Chondrocyte (in vitro differentiated cells): ENCODE measurements around the gene HLA-DMB. TPM values are rescaled to one million over a fixed set of nuclear protein-coding genes. Genes with fewer than 3 reads are reported as not detected.

Experiments used
- DNase-seq: peaks from one replicate; pipeline ENCODE4 v3.0.0; 2021; ENCODE audit warnings: mixed read lengths, low spot score
- H3K27ac Mint-ChIP-seq: one replicate; pipeline ENCODE4 v1.8.0; 2021; ENCODE audit warnings: mild to moderate bottlenecking, moderate library complexity, mixed read lengths; ENCODE audit not compliant: unreplicated experiment
- H3K27me3 Mint-ChIP-seq: 2 replicates; pipeline ENCODE4 v1.8.0; 2021; ENCODE audit warnings: low read depth, mixed read lengths
- H3K36me3 Mint-ChIP-seq: 2 replicates; pipeline ENCODE4 v1.8.0; 2021; ENCODE audit warnings: low read depth, mixed read lengths
- H3K4me1 Mint-ChIP-seq: 2 replicates; pipeline ENCODE4 v1.8.0; 2021; ENCODE audit warnings: low read depth, mild to moderate bottlenecking, mixed read lengths
- H3K4me3 Mint-ChIP-seq: one replicate; pipeline ENCODE4 v1.8.0; 2021; ENCODE audit warnings: mild to moderate bottlenecking, moderate library complexity, mixed read lengths; ENCODE audit not compliant: unreplicated experiment
- H3K9me3 Mint-ChIP-seq: 2 replicates; pipeline ENCODE4 v1.8.0; 2021; ENCODE audit warnings: low read depth, mixed read lengths
- CTCF ChIP-seq: fragments of 200-600 bp; sonication (generic); IDR thresholded peaks from 2 replicates; pipeline ENCODE4 v1.5.0; 2021; ENCODE audit warnings: antibody characterized with exemption, mild to moderate bottlenecking, moderate library complexity
- total RNA-seq: library from RNA; stranded (reverse); gene quantifications from 3 replicates; pipeline ENCODE4 v1.2.1, GENCODE V29; 2021

Gene HLA-DMB
- total RNA-seq, 1 donor from 2014 or later, result not detected

- Mint-ChIP-seq H3K27me3 (peaks cover 52% of the 10 kb centered on the region), H3K36me3 (no peaks in the 10 kb centered on the region), H3K4me1 (peaks cover 3% of the 10 kb centered on the region), H3K27ac (no peak overlapping the region), H3K9me3 (no peaks in the 10 kb centered on the region), H3K4me3 (no peak overlapping the region)
- no peak for TF ChIP-seq CTCF
- DNase-seq, result no peak
These were observed 2.3 kb downstream of the HLA-DMB start for GRCh38 chr6:32938494-32938893.

GRCh38 chr6:32937230-32937633, 3.6 kb downstream of the HLA-DMB start:
- no peak for DNase-seq
- Mint-ChIP-seq H3K4me1 (peaks cover 3% of the 10 kb centered on the region), H3K36me3 (no peaks in the 10 kb centered on the region), H3K9me3 (no peaks in the 10 kb centered on the region), H3K27me3 (peaks cover 50% of the 10 kb centered on the region), H3K27ac (no peak overlapping the region), H3K4me3 (no peak overlapping the region)
- TF ChIP-seq CTCF, result no peak

- no peak overlapping the region for H3K4me3 Mint-ChIP-seq
- H3K27ac Mint-ChIP-seq, result no peak overlapping the region
- H3K9me3 Mint-ChIP-seq, result no peaks in the 10 kb centered on the region
- H3K36me3 Mint-ChIP-seq, result no peaks in the 10 kb centered on the region
- peaks cover 52% of the 10 kb centered on the region for H3K27me3 Mint-ChIP-seq
- no peak for TF ChIP-seq CTCF
- peaks cover 3% of the 10 kb centered on the region for H3K4me1 Mint-ChIP-seq
- no peak for DNase-seq
These were observed 4.3 kb downstream of the HLA-DMB start for GRCh38 chr6:32936239-32937152.

- Mint-ChIP-seq H3K27me3 (peaks cover 54% of the 10 kb centered on the region), H3K4me3 (no peak overlapping the region), H3K9me3 (no peaks in the 10 kb centered on the region), H3K4me1 (peaks cover under 1% of the 10 kb centered on the region), H3K36me3 (no peaks in the 10 kb centered on the region), H3K27ac (no peak overlapping the region)
- TF ChIP-seq CTCF, result no peak
- no peak for DNase-seq
These were observed 5.1 kb downstream of the HLA-DMB start for GRCh38 chr6:32935551-32936238.

GRCh38 chr6:32933661-32934085, 7.2 kb downstream of the HLA-DMB start:
- Mint-ChIP-seq H3K27me3 (peaks cover 60% of the 10 kb centered on the region), H3K4me3 (no peak overlapping the region), H3K27ac (no peak overlapping the region), H3K4me1 (no peaks in the 10 kb centered on the region), H3K36me3 (no peaks in the 10 kb centered on the region), H3K9me3 (no peaks in the 10 kb centered on the region)
- DNase-seq, result no peak
- TF ChIP-seq CTCF, result peak; percentile 92
